ENCODE results near the gene AIFM1.

Gene AIFM1

GRCh38 chrX:130090364-130090763, 75.3 kb downstream of the AIFM1 start:
- TF ChIP-seq SIN3A (IDR thresholded peaks at IDR 0.05; ENCODE audit: borderline replicate concordance, insufficient read depth, low read length) (no peak), REST (IDR thresholded peaks at IDR 0.05; ENCODE audit: insufficient read depth in 1 of 2, low read depth in 2 of 2, low read length in 2 of 2) (no peak), POLR2AphosphoS5 (IDR thresholded peaks at IDR 0.05; ENCODE audit: low read depth, low read length) (no peak)

- TF ChIP-seq FOXP2 (optimal IDR thresholded peaks at IDR 0.05; ENCODE audit: borderline replicate concordance, extremely low read depth, extremely low read length, insufficient read depth) (no peak), TAF1 (IDR thresholded peaks at IDR 0.05; ENCODE audit: borderline replicate concordance, insufficient read depth, low read length) (no peak), POLR2AphosphoS5 (IDR thresholded peaks at IDR 0.05; ENCODE audit: low read depth, low read length) (no peak), SIN3A (IDR thresholded peaks at IDR 0.05; ENCODE audit: borderline replicate concordance, insufficient read depth, low read length) (no peak), REST (IDR thresholded peaks at IDR 0.05; ENCODE audit: insufficient read depth in 1 of 2, low read depth in 2 of 2, low read length in 2 of 2) (no peak)
Measured at GRCh38 chrX:130086447-130087206, 79.0 kb downstream of the AIFM1 start.

- TF ChIP-seq TAF1 (IDR thresholded peaks at IDR 0.05; ENCODE audit: borderline replicate concordance, insufficient read depth, low read length) (no peak), SIN3A (IDR thresholded peaks at IDR 0.05; ENCODE audit: borderline replicate concordance, insufficient read depth, low read length) (no peak), REST (IDR thresholded peaks at IDR 0.05; ENCODE audit: insufficient read depth in 1 of 2, low read depth in 2 of 2, low read length in 2 of 2) (no peak), POLR2AphosphoS5 (IDR thresholded peaks at IDR 0.05; ENCODE audit: low read depth, low read length) (no peak), FOXP2 (optimal IDR thresholded peaks at IDR 0.05; ENCODE audit: borderline replicate concordance, extremely low read depth, extremely low read length, insufficient read depth) (no peak)
Measured at GRCh38 chrX:130085551-130086446, 79.8 kb downstream of the AIFM1 start.

- TF ChIP-seq TAF1 (IDR thresholded peaks at IDR 0.05; ENCODE audit: borderline replicate concordance, insufficient read depth, low read length), result no peak
- no peak for TF ChIP-seq SIN3A (IDR thresholded peaks at IDR 0.05; ENCODE audit: borderline replicate concordance, insufficient read depth, low read length)
- no peak for TF ChIP-seq FOXP2 (optimal IDR thresholded peaks at IDR 0.05; ENCODE audit: borderline replicate concordance, extremely low read depth, extremely low read length, insufficient read depth)
- no peak for TF ChIP-seq POLR2AphosphoS5 (IDR thresholded peaks at IDR 0.05; ENCODE audit: low read depth, low read length)
- no peak for TF ChIP-seq REST (IDR thresholded peaks at IDR 0.05; ENCODE audit: insufficient read depth in 1 of 2, low read depth in 2 of 2, low read length in 2 of 2)
Measured at GRCh38 chrX:130084631-130085237, 80.9 kb downstream of the AIFM1 start.

Data from PFSK-1 (cell line).